Measurements from ENCODE around the gene CYP2A7.

DNA sequence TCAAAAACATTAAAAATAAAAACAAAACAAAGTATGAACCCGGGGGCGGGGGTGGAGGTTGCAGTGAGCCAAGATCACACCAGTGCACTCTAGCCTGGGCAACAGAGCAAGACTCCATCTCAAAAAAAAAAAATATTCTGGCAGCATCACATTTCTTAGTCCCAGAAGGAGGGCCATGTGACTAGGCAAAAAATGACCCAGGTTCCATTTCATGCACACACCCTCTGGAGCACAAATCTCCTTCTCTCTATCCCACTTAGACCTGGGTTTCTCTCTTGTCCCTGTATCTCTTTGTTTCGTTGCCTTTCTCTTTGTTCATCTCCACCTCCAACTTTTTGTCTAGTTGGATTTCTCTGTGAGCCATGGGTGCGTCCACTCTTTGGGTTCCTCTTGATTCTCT, 6.2 kb upstream of the CYP2A7 start:
- no peak for TF ChIP-seq EZH2 (IDR thresholded peaks at IDR 0.05; ENCODE audit: low read length)
- TF ChIP-seq, protein P1, sequence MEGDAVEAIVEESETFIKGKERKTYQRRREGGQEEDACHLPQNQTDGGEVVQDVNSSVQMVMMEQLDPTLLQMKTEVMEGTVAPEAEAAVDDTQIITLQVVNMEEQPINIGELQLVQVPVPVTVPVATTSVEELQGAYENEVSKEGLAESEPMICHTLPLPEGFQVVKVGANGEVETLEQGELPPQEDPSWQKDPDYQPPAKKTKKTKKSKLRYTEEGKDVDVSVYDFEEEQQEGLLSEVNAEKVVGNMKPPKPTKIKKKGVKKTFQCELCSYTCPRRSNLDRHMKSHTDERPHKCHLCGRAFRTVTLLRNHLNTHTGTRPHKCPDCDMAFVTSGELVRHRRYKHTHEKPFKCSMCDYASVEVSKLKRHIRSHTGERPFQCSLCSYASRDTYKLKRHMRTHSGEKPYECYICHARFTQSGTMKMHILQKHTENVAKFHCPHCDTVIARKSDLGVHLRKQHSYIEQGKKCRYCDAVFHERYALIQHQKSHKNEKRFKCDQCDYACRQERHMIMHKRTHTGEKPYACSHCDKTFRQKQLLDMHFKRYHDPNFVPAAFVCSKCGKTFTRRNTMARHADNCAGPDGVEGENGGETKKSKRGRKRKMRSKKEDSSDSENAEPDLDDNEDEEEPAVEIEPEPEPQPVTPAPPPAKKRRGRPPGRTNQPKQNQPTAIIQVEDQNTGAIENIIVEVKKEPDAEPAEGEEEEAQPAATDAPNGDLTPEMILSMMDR (optimal IDR thresholded peaks at IDR 0.05 in 1 of 3, IDR thresholded peaks at IDR 0.05 in 1 of 3, conservative IDR thresholded peaks at IDR 0.05 in 1 of 3; ENCODE audit: extremely low read depth in 1 of 3, insufficient read depth in 2 of 3, low read length in 3 of 3): no peak

All from keratinocyte (primary cell).